Glutamatergic neuron (in vitro differentiated cells): ENCODE measurements around the gene SMAGP. TPM values are rescaled to one million over a fixed set of nuclear protein-coding genes. Genes with fewer than 3 reads are reported as not detected.

Experiments used
- DNase-seq: peaks from one replicate; pipeline ENCODE4 v3.0.0; 2022
- H3K27ac Mint-ChIP-seq: one replicate; pipeline ENCODE4 v1.8.0; 2020; ENCODE audit warnings: mild to moderate bottlenecking, mixed read lengths, inconsistent platforms; ENCODE audit not compliant: unreplicated experiment
- H3K27me3 Mint-ChIP-seq: one replicate; pipeline ENCODE4 v1.8.0; 2020; ENCODE audit warnings: mild to moderate bottlenecking, moderate library complexity, mixed read lengths, inconsistent platforms; ENCODE audit not compliant: unreplicated experiment
- H3K36me3 Mint-ChIP-seq: one replicate; pipeline ENCODE4 v1.8.0; 2020; ENCODE audit warnings: mild to moderate bottlenecking, mixed read lengths, inconsistent platforms; ENCODE audit not compliant: unreplicated experiment
- H3K4me1 Mint-ChIP-seq: one replicate; pipeline ENCODE4 v1.8.0; 2020; ENCODE audit warnings: mild to moderate bottlenecking, low read depth, mixed read lengths, inconsistent platforms; ENCODE audit not compliant: unreplicated experiment
- H3K4me3 Mint-ChIP-seq: one replicate; pipeline ENCODE4 v1.8.0; 2020; ENCODE audit warnings: mild to moderate bottlenecking, mixed read lengths, inconsistent platforms; ENCODE audit not compliant: unreplicated experiment
- H3K9me3 Mint-ChIP-seq: one replicate; pipeline ENCODE4 v1.8.0; 2020; ENCODE audit warnings: mild to moderate bottlenecking, moderate library complexity, mixed read lengths, inconsistent platforms; ENCODE audit not compliant: unreplicated experiment
- CTCF ChIP-seq: fragments of 200-600 bp; sonication (generic); IDR thresholded peaks from one replicate; pipeline ENCODE4 v1.5.0; 2021; ENCODE audit not compliant: partially characterized antibody, unreplicated experiment
- total RNA-seq: library from RNA; stranded (reverse); fragmentation: NEBNext Ultra II Directional; extraction: Animal tissue kit (Norgen Biotek cat#: 25700); gene quantifications from one replicate; pipeline ENCODE4 v1.2.1, GENCODE V29; 2021; ENCODE audit not compliant: unreplicated experiment

Gene SMAGP
- total RNA-seq, 1 donor from 2014 or later: not detected

DNA sequence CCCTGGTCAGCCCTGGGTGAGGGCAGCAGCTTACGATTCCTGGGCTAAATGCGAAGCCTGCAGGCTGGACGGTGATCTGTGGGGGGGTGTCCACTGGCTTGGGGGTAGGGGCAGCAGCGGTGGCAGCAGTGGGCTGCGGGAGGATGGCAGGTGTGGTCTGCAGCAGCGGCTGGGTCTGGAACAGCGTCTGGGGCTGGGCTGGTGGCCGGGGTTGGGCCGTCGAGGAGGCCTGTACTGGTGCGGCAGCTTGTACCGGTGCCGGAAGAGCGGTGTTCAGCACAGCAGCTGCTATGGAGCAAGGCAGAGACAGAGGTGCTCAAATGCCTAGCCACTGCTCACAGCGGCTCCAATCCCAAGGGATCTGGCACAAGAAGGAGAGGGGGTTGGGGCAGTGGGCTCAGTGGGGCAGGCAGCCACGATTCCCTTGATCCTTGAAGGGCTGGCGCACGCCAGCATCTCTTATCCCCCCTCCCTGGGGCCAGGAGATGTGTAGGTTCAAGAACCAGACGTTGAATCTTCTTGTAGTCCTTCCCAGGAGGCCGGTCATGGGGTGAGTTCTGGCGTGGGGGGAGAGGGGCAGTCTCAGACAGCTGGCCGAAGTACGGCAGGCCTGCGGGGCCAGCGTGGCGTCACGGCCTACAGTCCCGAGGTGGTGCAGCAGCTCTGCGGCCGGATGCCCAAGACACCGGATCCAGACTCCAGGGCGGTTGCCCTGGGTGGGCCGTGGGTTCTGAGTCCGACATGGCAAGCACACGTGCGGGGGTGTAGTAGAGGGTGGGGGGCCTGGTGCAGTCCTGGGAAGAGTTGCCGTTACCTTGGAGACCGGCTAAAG, 72.3 kb downstream of the SMAGP start:
- TF ChIP-seq CTCF: no peak
- peaks cover 5% of the 10 kb centered on the region for H3K4me1 Mint-ChIP-seq

DNA sequence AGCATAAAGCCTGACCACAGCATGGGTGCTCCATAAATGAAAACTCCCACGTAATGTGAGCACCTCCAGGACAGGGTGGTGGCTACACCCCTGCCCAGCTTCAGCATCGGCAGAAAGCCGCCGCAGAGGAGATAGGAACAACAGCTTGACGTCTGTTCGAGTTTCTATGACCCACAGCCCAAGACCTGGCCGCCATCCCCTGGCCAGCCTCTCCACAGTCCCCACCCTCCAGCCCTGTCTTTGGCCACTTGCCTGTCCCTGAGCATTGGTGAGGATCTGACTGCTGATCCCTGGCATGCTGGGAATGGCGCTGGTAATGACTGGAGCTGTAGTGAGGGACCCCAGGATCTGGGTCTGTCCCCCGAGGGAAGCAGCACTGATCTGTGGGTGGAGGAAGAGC, 73.7 kb downstream of the SMAGP start:
- no peaks in the 10 kb centered on the region for H3K36me3 Mint-ChIP-seq
- H3K4me3 Mint-ChIP-seq: no peak overlapping the region
- no peak overlapping the region for H3K27ac Mint-ChIP-seq

More for the DNA sequence above, 72.3 kb downstream of the SMAGP start:
- Mint-ChIP-seq H3K9me3 (peaks cover 1% of the 10 kb centered on the region), H3K27me3 (peaks cover 2% of the 10 kb centered on the region), H3K36me3 (no peaks in the 10 kb centered on the region), H3K27ac (no peak overlapping the region), H3K4me3 (no peak overlapping the region)
- DNase-seq: no peak

GRCh38 chr12:51195841-51196240, 74.4 kb downstream of the SMAGP start:
- Mint-ChIP-seq H3K27me3 (peaks cover 2% of the 10 kb centered on the region), H3K27ac (no peak overlapping the region), H3K36me3 (no peaks in the 10 kb centered on the region), H3K4me3 (no peak overlapping the region), H3K4me1 (peaks cover 7% of the 10 kb centered on the region), H3K9me3 (no peaks in the 10 kb centered on the region)
- no peak for TF ChIP-seq CTCF
- DNase-seq: no peak

More for the DNA sequence above, 73.7 kb downstream of the SMAGP start:
- no peak for DNase-seq
- TF ChIP-seq CTCF: no peak
- Mint-ChIP-seq H3K9me3 (peaks cover 1% of the 10 kb centered on the region), H3K27me3 (peaks cover 2% of the 10 kb centered on the region), H3K4me1 (peaks cover 7% of the 10 kb centered on the region)

Other genes with a start within 250 kb of the SMAGP start
- 41.1 TPM for gene SLC11A2, start 244.0 kb downstream of the SMAGP start, total RNA-seq
- 37.1 TPM for gene LETMD1, start 222.1 kb downstream of the SMAGP start, total RNA-seq
- gene CSRNP2, start 186.8 kb downstream of the SMAGP start, total RNA-seq: 90.6 TPM
- gene TFCP2, start 97.3 kb downstream of the SMAGP start, total RNA-seq: 21.7 TPM
- gene POU6F1, start 52.4 kb downstream of the SMAGP start, total RNA-seq: 6.0 TPM
- gene DAZAP2, start 31.6 kb downstream of the SMAGP start, total RNA-seq: 31.9 TPM
- not detected for gene BIN2, start 53.8 kb upstream of the SMAGP start, total RNA-seq
- not detected for gene CELA1, start 76.3 kb upstream of the SMAGP start, total RNA-seq
- gene GALNT6, start 121.0 kb upstream of the SMAGP start, total RNA-seq: 0.39 TPM
- gene SLC4A8, start 154.4 kb upstream of the SMAGP start, total RNA-seq: 80.0 TPM